GM12878 (cell line): ENCODE results near the gene C3orf22. TPM values are rescaled to one million over a fixed set of nuclear protein-coding genes. Genes with fewer than 3 reads are reported as not detected.

Experiments used
- ATAC-seq: fragments of 200-7000 bp; cut with Tn5 transposase; 3 replicates; pipeline ENCODE4 v1.9.1; 2020; ENCODE audit warnings: mild to moderate bottlenecking, moderate library complexity
- BruUV-seq: library from RNA; stranded (reverse); fragments of 400-500 nt; replicated peaks from 2 replicates; lab custom pipeline; 2021; lab: Mats Ljungman, UMichigan
- CTCF ChIA-PET: fragments of 300-600 bp; sonication (Branson Sonifier 250); formaldehyde crosslinking; extraction: SDS; loops from one replicate; lab custom pipeline; 2021; ENCODE audit warnings: inconsistent platforms; lab: Yijun Ruan, JAX
- POLR2A ChIA-PET: fragments of 350-600 bp; formaldehyde crosslinking; extraction: SDS; loops from one replicate; lab custom pipeline; 2021; ENCODE audit warnings: inconsistent platforms; lab: Charles Lee
- RAD21 ChIA-PET: fragments of 300-600 bp; sonication (Branson Sonifier 250); formaldehyde crosslinking; loops from one replicate; lab custom pipeline; 2023; ENCODE audit warnings: antibody characterized with exemption; ENCODE audit not compliant: unreplicated experiment; lab: Charles Lee
- SMC1A ChIA-PET: fragments of 300-600 bp; sonication (Branson Sonifier 250); formaldehyde crosslinking; loops from one replicate; lab custom pipeline; 2023; ENCODE audit not compliant: unreplicated experiment, uncharacterized antibody; lab: Charles Lee
- DNase-seq: peaks from one replicate; pipeline ENCODE4 v3.0.0-alpha.2; 2011; ENCODE audit warnings: low read depth, low spot score
- FAIRE-seq: peaks from 3 replicates; lab custom pipeline; 2011; peaks lifted over from hg19 to GRCh38; lab: Jason Lieb, UNC
- H2AFZ ChIP-seq: 2 replicates; pipeline ENCODE4 v1.6.0; 2011; ENCODE audit warnings: low read depth, low read length, control low read depth; ENCODE audit not compliant: control insufficient read depth
- H3K27ac ChIP-seq: 2 replicates; pipeline ENCODE4 v1.5.1; 2011; ENCODE audit warnings: control low read depth; ENCODE audit not compliant: control insufficient read depth, insufficient read depth
- H3K27me3 ChIP-seq, 2 experiments: replicated peaks in 1 of 2; 2 replicates each; pipeline versions ENCODE4 v1.6.0 to v1.6.1; 2011; ENCODE audit warnings: low read length in 1 of 2; ENCODE audit not compliant: control insufficient read depth in 2 of 2, insufficient read depth in 2 of 2
- H3K36me3 ChIP-seq, 2 experiments: 2 replicates each; pipeline ENCODE4 v1.5.1; 2011; ENCODE audit warnings: low read length in 1 of 2; ENCODE audit not compliant: control insufficient read depth in 2 of 2, insufficient read depth in 2 of 2
- H3K4me1 ChIP-seq: 2 replicates; pipeline ENCODE4 v1.6.1; 2011; ENCODE audit warnings: mild to moderate bottlenecking, low read length, moderate library complexity, mixed read lengths; ENCODE audit not compliant: control insufficient read depth, insufficient read depth
- H3K4me2 ChIP-seq: 2 replicates; pipeline ENCODE4 v1.6.0; 2011; ENCODE audit warnings: control low read depth; ENCODE audit not compliant: control insufficient read depth, insufficient read depth
- H3K4me3 ChIP-seq: fragments of 200-600 bp; sonication (generic); 2 replicates; pipeline ENCODE4 v1.5.1; 2016
- H3K79me2 ChIP-seq: 2 replicates; pipeline ENCODE4 v1.6.0; 2011; ENCODE audit warnings: low read length; ENCODE audit not compliant: control insufficient read depth, insufficient read depth
- H3K9ac ChIP-seq: 2 replicates; pipeline ENCODE4 v1.8.0; 2011; ENCODE audit warnings: low read length, control low read depth, mixed read lengths; ENCODE audit not compliant: control insufficient read depth, insufficient read depth
- H3K9me3 ChIP-seq: replicated peaks from 3 replicates; pipeline ENCODE4 v1.5.1; 2011; ENCODE audit warnings: mild to moderate bottlenecking, low read length; ENCODE audit not compliant: control insufficient read depth, insufficient read depth
- H4K20me1 ChIP-seq: 2 replicates; pipeline ENCODE4 v1.6.0; 2011; ENCODE audit not compliant: control insufficient read depth, insufficient read depth
- BCL3 ChIP-seq: IDR thresholded peaks from 2 replicates; pipeline ENCODE4 v1.6.1; 2011; ENCODE audit warnings: borderline replicate concordance, low read depth, mild to moderate bottlenecking, moderate library complexity, low read length; ENCODE audit not compliant: insufficient read depth, poor library complexity, severe bottlenecking
- CTCF ChIP-seq, 3 experiments: IDR thresholded peaks in 2 of 3; conservative IDR thresholded peaks in 1 of 3; 2 replicates each; pipeline ENCODE4 v1.5.1; 2011; ENCODE audit warnings: low read depth in 3 of 3, low read length in 3 of 3, mild to moderate bottlenecking in 3 of 3, control low read depth in 2 of 3, moderate library complexity in 2 of 3, inconsistent platforms in 1 of 3, mixed read lengths in 1 of 3; ENCODE audit not compliant: control insufficient read depth in 2 of 3, insufficient read depth in 1 of 3; ENCODE audit errors: extremely low read depth in 1 of 3
- E4F1 ChIP-seq: fragments of 450-650 bp; IDR thresholded peaks from 2 replicates; pipeline ENCODE4 v1.6.1; 2018; ENCODE audit warnings: borderline replicate concordance, mild to moderate bottlenecking; ENCODE audit not compliant: partially characterized antibody
- IRF4 ChIP-seq: IDR thresholded peaks from 2 replicates; pipeline ENCODE4 v1.6.1; 2011; ENCODE audit warnings: low read depth, low read length
- KLF5 ChIP-seq: fragments of 450-650 bp; IDR thresholded peaks from 2 replicates; pipeline ENCODE4 v1.6.1; 2014; ENCODE audit warnings: mild to moderate bottlenecking; ENCODE audit not compliant: partially characterized antibody
- MLLT1 ChIP-seq: fragments of 450-650 bp; IDR thresholded peaks from 2 replicates; pipeline ENCODE4 v1.6.1; 2016; ENCODE audit warnings: mild to moderate bottlenecking
- NFXL1 ChIP-seq: fragments of 450-650 bp; IDR thresholded peaks from 2 replicates; pipeline ENCODE4 v1.6.1; 2017; ENCODE audit warnings: antibody characterized with exemption, mild to moderate bottlenecking, borderline replicate concordance
- NFYB ChIP-seq: IDR thresholded peaks from 2 replicates; pipeline ENCODE4 v1.6.1; 2011; ENCODE audit warnings: low read depth, mild to moderate bottlenecking, low read length, improper control_type of control experiment, moderate library complexity; ENCODE audit not compliant: insufficient read depth
- SIN3A ChIP-seq: IDR thresholded peaks from 2 replicates; pipeline ENCODE4 v1.6.1; 2012; ENCODE audit warnings: low read depth, low read length, improper control_type of control experiment
- SIX5 ChIP-seq: IDR thresholded peaks from 2 replicates; pipeline ENCODE4 v1.6.1; 2011; ENCODE audit warnings: mild to moderate bottlenecking, low read depth, low read length, moderate library complexity; ENCODE audit not compliant: severe bottlenecking
- STAT1 ChIP-seq: fragments of 450-650 bp; conservative IDR thresholded peaks from 2 replicates; pipeline ENCODE4 v1.6.1; 2014; ENCODE audit warnings: antibody characterized with exemption, mild to moderate bottlenecking
- SUPT20H ChIP-seq: IDR thresholded peaks from 2 replicates; pipeline ENCODE4 v1.6.1; 2011; ENCODE audit warnings: low read depth, mild to moderate bottlenecking, low read length, moderate library complexity, borderline replicate concordance; ENCODE audit not compliant: control insufficient read depth
- TARDBP ChIP-seq: IDR thresholded peaks from 2 replicates; pipeline ENCODE4 v1.6.1; 2016; ENCODE audit warnings: borderline replicate concordance
- TCF7 ChIP-seq: IDR thresholded peaks from 2 replicates; pipeline ENCODE4 v1.6.1; 2014; ENCODE audit warnings: antibody characterized with exemption, borderline replicate concordance
- ZNF207 ChIP-seq: fragments of 450-650 bp; IDR thresholded peaks from 2 replicates; pipeline ENCODE4 v1.6.1; 2014; ENCODE audit warnings: antibody characterized with exemption, mild to moderate bottlenecking, borderline replicate concordance
- in situ Hi-C: fragments of 300-500 bp; cut with MboI; formaldehyde crosslinking; loops from 9 replicates; pipeline ENCODE4 v1.14.3; 2018; ENCODE audit warnings: mixed read lengths
- intact Hi-C: fragments of 100-400 bp; cut with micrococcal nuclease; formaldehyde crosslinking; loops from one replicate; pipeline ENCODE4 v1.14.2; 2022; ENCODE audit not compliant: unreplicated experiment
- polyA plus RNA-seq, 11 experiments: library from polyadenylated mRNA; depleted of rRNA in 4 of 11; unstranded in 6 of 11; stranded (reverse) in 5 of 11; fragments of >200 nt; fragmentation: Nextera tagmentation in 4 of 11; fragmentation: Illumina TruSeq in 1 of 11; extraction: Ambion mirVana in 4 of 11; extraction: Trizol in 1 of 11; gene quantifications; 1 replicate in 1 of 11; 2 replicates in 10 of 11; pipeline versions ENCODE4 v1.2.1 to v1.2.3, GENCODE V29; 2011 to 2016; ENCODE audit warnings: inconsistent platforms in 2 of 11, missing spikeins in 2 of 11, low read depth in 1 of 11
- total RNA-seq, 4 experiments: library from RNA; depleted of rRNA in 3 of 4; stranded (reverse); fragments of >200 nt in 3 of 4; fragmentation: Illumina TruSeq in 1 of 4; extraction: Trizol in 1 of 4; gene quantifications; 2 replicates each; pipeline versions ENCODE4 v1.2.1 to v1.2.3, GENCODE V29; 2013 to 2021

The C3orf22 gene
- total and polyA plus RNA-seq, 10 of the 15 experiments (the other 5 are each of a cell fraction or from before 2014, with no cell fraction given): not detected

- intact Hi-C loops: no loop called here
Measured at GRCh38 chr3:126533506-126533905, 25.2 kb downstream of the C3orf22 start.

More at GRCh38 chr3:126533506-126533905, 25.2 kb downstream of the C3orf22 start:
- CTCF ChIA-PET: interaction anchor here (1.3 kb wide), 1 partner anchor 11 kb away, joined by 3 read pairs; no protein-coding TSS in a partner anchor
- Histone ChIP-seq H2AFZ (no peak overlapping the region), H3K9me3 (no peaks in the 10 kb centered on the region), H3K4me1 (no peaks in the 10 kb centered on the region), H4K20me1 (no peaks in the 10 kb centered on the region), H3K27me3 (peaks cover 0 to 2% of the 10 kb centered on the region in 2 experiments; a peak in 2 of 4 replicates), H3K27ac (no peak overlapping the region), H3K4me3 (no peak overlapping the region), H3K4me2 (no peak overlapping the region), H3K9ac (no peak overlapping the region), H3K79me2 (no peaks in the 10 kb centered on the region), H3K36me3 (no peaks in the 10 kb centered on the region)
- in situ Hi-C loops: no loop called here
- POLR2A ChIA-PET: no interaction called here
- DNase-seq (no peak), ATAC-seq (no peak), FAIRE-seq (no peak)
- RAD21 ChIA-PET: no interaction called here
- no TSS peak for BruUV-seq
- no peak for TF ChIP-seq NFYB
- TF ChIP-seq SIX5: no peak
- no peak for TF ChIP-seq BCL3
- TF ChIP-seq IRF4: no peak
- no peak for TF ChIP-seq ZNF207
- no peak for TF ChIP-seq TARDBP
- TF ChIP-seq NFXL1: no peak
- no peak for TF ChIP-seq MLLT1
- no peak for TF ChIP-seq STAT1
- no peak for TF ChIP-seq E4F1
- TF ChIP-seq CTCF (IDR thresholded peaks at IDR 0.05 in 2 of 3, conservative IDR thresholded peaks at IDR 0.05 in 1 of 3; ENCODE audit: control insufficient read depth in 2 of 3, extremely low read depth in 1 of 3, insufficient read depth in 1 of 3, low read depth in 3 of 3, low read length in 3 of 3): no peak
- no peak for TF ChIP-seq TCF7
- TF ChIP-seq KLF5: no peak
- no peak for TF ChIP-seq SUPT20H
- no peak for TF ChIP-seq SIN3A
- SMC1A ChIA-PET: no interaction called here
